H1 (cell line): ENCODE data around the gene KCNA5. TPM values are rescaled to one million over a fixed set of nuclear protein-coding genes. Genes with fewer than 3 reads are reported as not detected.

Source experiments
- CTCF ChIA-PET: fragments of 300-600 bp; sonication (Branson Sonifier 250); formaldehyde crosslinking; loops from one replicate; lab custom pipeline; 2021; ENCODE audit not compliant: partially characterized antibody; lab: Charles Lee
- POLR2A ChIA-PET: fragments of 300-600 bp; sonication (Branson Sonifier 250); formaldehyde crosslinking; loops from one replicate; lab custom pipeline; 2021; ENCODE audit warnings: inconsistent platforms; ENCODE audit not compliant: partially characterized antibody; lab: Charles Lee
- DNase-seq, 2 experiments: peaks; one replicate each; pipeline versions ENCODE4 v3.0.0 to v3.0.0-alpha.2; 2010 to 2022; ENCODE audit warnings: low spot score in 2 of 2, low read depth in 1 of 2, mixed read lengths in 1 of 2
- FAIRE-seq: peaks from 2 replicates; lab custom pipeline; 2011; peaks lifted over from hg19 to GRCh38; lab: Jason Lieb, UNC
- H2AFZ ChIP-seq: 2 replicates; pipeline ENCODE4 v1.8.1; 2012; ENCODE audit warnings: low read length, inconsistent platforms
- H2AK5ac ChIP-seq: 2 replicates; pipeline ENCODE4 v1.6.1; 2013; ENCODE audit warnings: low read depth, low read length
- H2BK120ac ChIP-seq: replicated peaks from 2 replicates; pipeline ENCODE3; 2013; ENCODE audit warnings: low read depth, low read length, inconsistent platforms
- H2BK12ac ChIP-seq: 2 replicates; pipeline ENCODE4 v1.6.1; 2013; ENCODE audit warnings: low read depth, low read length
- H2BK15ac ChIP-seq: 2 replicates; pipeline ENCODE4 v1.6.1; 2013; ENCODE audit warnings: low read length
- H2BK20ac ChIP-seq: 2 replicates; pipeline ENCODE4 v1.6.1; 2013; ENCODE audit warnings: low read length
- H2BK5ac ChIP-seq: 2 replicates; pipeline ENCODE4 v1.6.1; 2013; ENCODE audit warnings: low read depth, low read length
- H3K14ac ChIP-seq: 2 replicates; pipeline ENCODE4 v1.6.1; 2013; ENCODE audit warnings: inconsistent platforms; ENCODE audit not compliant: insufficient read length
- H3K18ac ChIP-seq: 2 replicates; pipeline ENCODE4 v1.6.1; 2013; ENCODE audit warnings: low read length; ENCODE audit errors: extremely low read depth
- H3K23ac ChIP-seq: 2 replicates; pipeline ENCODE4 v1.6.1; 2013; ENCODE audit warnings: inconsistent platforms; ENCODE audit not compliant: insufficient read length
- H3K23me2 ChIP-seq: 2 replicates; pipeline ENCODE4 v1.6.1; 2013; ENCODE audit warnings: low read depth, low read length
- H3K27ac ChIP-seq: 2 replicates; pipeline ENCODE4 v1.6.1; 2011; ENCODE audit warnings: low read depth, low read length, inconsistent platforms
- H3K27me3 ChIP-seq, 4 experiments: replicated peaks in 1 of 4; 1 replicate in 1 of 4; 2 replicates in 3 of 4; pipeline versions ENCODE4 v1.6.1 to v1.8.1; 2011 to 2013; ENCODE audit warnings: low read length in 3 of 4, mild to moderate bottlenecking in 3 of 4, inconsistent platforms in 2 of 4, mixed read lengths in 2 of 4, moderate library complexity in 1 of 4; ENCODE audit not compliant: control insufficient read depth in 3 of 4, insufficient read depth in 3 of 4; ENCODE audit errors: extremely low read depth in 1 of 4
- H3K36me3 ChIP-seq, 4 experiments: 2 replicates each; pipeline versions ENCODE4 v1.6.1 to v1.8.1; 2011 to 2013; ENCODE audit warnings: mild to moderate bottlenecking in 4 of 4, low read length in 3 of 4, moderate library complexity in 2 of 4, control low read depth in 1 of 4, inconsistent platforms in 1 of 4; ENCODE audit not compliant: insufficient read depth in 4 of 4, control insufficient read depth in 2 of 4
- H3K4ac ChIP-seq: replicated peaks from 2 replicates; pipeline ENCODE3; 2013; ENCODE audit warnings: low read length, low read depth, mixed read lengths, inconsistent platforms; ENCODE audit not compliant: insufficient read length
- H3K4me1 ChIP-seq, 4 experiments: replicated peaks in 1 of 4; 1 replicate in 1 of 4; 2 replicates in 3 of 4; pipeline versions ENCODE4 v1.6.1 to v1.8.1; 2011 to 2013; ENCODE audit warnings: low read length in 3 of 4, inconsistent platforms in 2 of 4, mixed read lengths in 1 of 4; ENCODE audit not compliant: insufficient read depth in 4 of 4, control insufficient read depth in 3 of 4
- H3K4me2 ChIP-seq, 2 experiments: 2 replicates each; pipeline versions ENCODE4 v1.6.1 to v1.8.1; 2011 to 2013; ENCODE audit warnings: low read depth in 2 of 2, low read length in 2 of 2, control low read depth in 1 of 2, inconsistent platforms in 1 of 2, mild to moderate bottlenecking in 1 of 2; ENCODE audit not compliant: insufficient read depth in 1 of 2
- H3K4me3 ChIP-seq, 4 experiments: fragments of 200-600, 300-600 bp in 1 of 4; sonication (generic), shearing (Covaris generic), sonication (Bioruptor Twin) in 1 of 4; 2 replicates each; pipeline versions ENCODE4 v1.5.1 to v1.8.1; 2011 to 2016; ENCODE audit warnings: low read length in 4 of 4, low read depth in 3 of 4, control low read depth in 2 of 4, inconsistent platforms in 2 of 4, mild to moderate bottlenecking in 2 of 4, mixed read lengths in 1 of 4, moderate library complexity in 1 of 4; ENCODE audit not compliant: insufficient read depth in 2 of 4; ENCODE audit errors: extremely low read depth in 1 of 4
- H3K56ac ChIP-seq: replicated peaks from 2 replicates; pipeline ENCODE3; 2013; ENCODE audit warnings: low read depth, mild to moderate bottlenecking, mixed read lengths, low read length, inconsistent platforms; ENCODE audit not compliant: insufficient read length
- H3K79me1 ChIP-seq: 2 replicates; pipeline ENCODE4 v1.6.1; 2013; ENCODE audit warnings: low read depth, low read length, control low read depth
- H3K79me2 ChIP-seq, 2 experiments: 2 replicates each; pipeline versions ENCODE4 v1.6.1 to v1.8.1; 2012 to 2013; ENCODE audit warnings: low read length in 2 of 2, mild to moderate bottlenecking in 2 of 2, inconsistent platforms in 1 of 2; ENCODE audit not compliant: insufficient read depth in 2 of 2, control insufficient read depth in 1 of 2
- H3K9ac ChIP-seq, 4 experiments: replicated peaks in 1 of 4; 1 replicate in 1 of 4; 2 replicates in 3 of 4; pipeline versions ENCODE4 v1.6.1 to v1.8.1; 2011 to 2013; ENCODE audit warnings: low read depth in 3 of 4, low read length in 3 of 4, control low read depth in 2 of 4, mild to moderate bottlenecking in 2 of 4, moderate library complexity in 2 of 4, inconsistent platforms in 1 of 4; ENCODE audit errors: extremely low read depth in 1 of 4
- H3K9me3 ChIP-seq, 2 experiments: 2 replicates each; pipeline versions ENCODE4 v1.6.1 to v1.8.1; 2012 to 2013; ENCODE audit warnings: mild to moderate bottlenecking in 2 of 2, moderate library complexity in 2 of 2, control low read depth in 1 of 2, inconsistent platforms in 1 of 2, low read depth in 1 of 2, low read length in 1 of 2, mixed read lengths in 1 of 2; ENCODE audit not compliant: insufficient read depth in 2 of 2
- H4K20me1 ChIP-seq, 2 experiments: replicated peaks in 1 of 2; 2 replicates each; pipeline versions ENCODE3 to v1.8.1; 2011 to 2013; ENCODE audit warnings: inconsistent platforms in 2 of 2, low read length in 2 of 2, mild to moderate bottlenecking in 1 of 2; ENCODE audit not compliant: insufficient read depth in 2 of 2, control insufficient read depth in 1 of 2
- H4K5ac ChIP-seq: 2 replicates; pipeline ENCODE4 v1.6.1; 2013; ENCODE audit warnings: low read length, low read depth, mixed read lengths, inconsistent platforms; ENCODE audit not compliant: insufficient read length
- H4K8ac ChIP-seq: 2 replicates; pipeline ENCODE4 v1.8.0; 2013; ENCODE audit warnings: mild to moderate bottlenecking, moderate library complexity, low read length, inconsistent platforms; ENCODE audit not compliant: insufficient read depth; ENCODE audit errors: extremely low read depth
- H4K91ac ChIP-seq: replicated peaks from 2 replicates; pipeline ENCODE3; 2013; ENCODE audit warnings: low read length, mixed read lengths, inconsistent platforms; ENCODE audit not compliant: insufficient read length
- ATF3 ChIP-seq: IDR thresholded peaks from 2 replicates; pipeline ENCODE4 v1.6.1; 2011; ENCODE audit warnings: low read depth, mild to moderate bottlenecking, low read length; ENCODE audit not compliant: insufficient read depth
- EGR1 ChIP-seq: IDR thresholded peaks from 2 replicates; pipeline ENCODE4 v1.6.1; 2011; ENCODE audit warnings: low read depth, low read length, borderline replicate concordance
- MAFK ChIP-seq: IDR thresholded peaks from 2 replicates; pipeline ENCODE4 v1.6.1; 2012; ENCODE audit warnings: low read depth, mild to moderate bottlenecking, improper control_type of control experiment, low read length
- RFX5 ChIP-seq: IDR thresholded peaks from 2 replicates; pipeline ENCODE4 v1.6.1; 2011; ENCODE audit warnings: low read depth, low read length, improper control_type of control experiment, borderline replicate concordance
- SP1 ChIP-seq: IDR thresholded peaks from 2 replicates; pipeline ENCODE4 v1.6.1; 2011; ENCODE audit warnings: low read depth, low read length
- SUZ12 ChIP-seq: fragments of 200-600 bp; sonication (generic); IDR thresholded peaks from 2 replicates; pipeline ENCODE4 v1.6.1; 2012; ENCODE audit warnings: mild to moderate bottlenecking, inconsistent platforms, low read length, moderate library complexity, mixed read lengths
- WGBS, 2 experiments: shearing (Covaris generic) in 1 of 2; methylation state at CpG; one replicate each; pipeline versions ENCODE4 v1.1.6 to v1.1.7; 2013 to 2015; ENCODE audit warnings: low lambda C conversion rate in 2 of 2, mixed read lengths in 2 of 2, inconsistent platforms in 1 of 2, low coverage in 1 of 2, missing lambda C conversion rate in 1 of 2; ENCODE audit not compliant: insufficient replicate concordance in 2 of 2, insufficient coverage in 1 of 2, insufficient read length in 1 of 2; ENCODE audit errors: extremely low coverage in 1 of 2, missing lambda C conversion rate in 1 of 2; 5-methylcytosine and 5-hydroxymethylcytosine counted together
- polyA plus RNA-seq, 7 experiments: library from polyadenylated mRNA; depleted of rRNA in 3 of 7; stranded (reverse) in 5 of 7; unstranded in 2 of 7; fragments of >200 nt in 5 of 7; fragments of 200-250 nt in 2 of 7; gene quantifications; 1 replicate in 5 of 7; 2 replicates in 1 of 7; 4 replicates in 1 of 7; pipeline versions ENCODE4 v1.2.1 to v1.2.3, GENCODE V29; 2011 to 2013; ENCODE audit warnings: missing spikeins in 2 of 7, mixed read lengths in 2 of 7
- total RNA-seq: library from RNA; stranded (reverse); fragmentation: NEBNext Ultra II Directional; extraction: Animal tissue kit (Norgen Biotek cat#: 25700); gene quantifications from 2 replicates; pipeline ENCODE4 v1.2.1, GENCODE V29; 2021

Gene KCNA5
- total and polyA plus RNA-seq, 2 of the 8 experiments (the other 6 are each of a cell fraction or from before 2014, with no cell fraction given): 0.20 to 0.29 TPM

GRCh38 chr12:5085896-5086295, 42.2 kb downstream of the KCNA5 start:
- Histone ChIP-seq H3K9me3 (no peaks in the 10 kb centered on the region), H3K4me3 (no peak overlapping the region), H3K14ac (no peak overlapping the region), H3K36me3 (no peaks in the 10 kb centered on the region), H4K5ac (no peak overlapping the region), H3K18ac (no peak overlapping the region), H3K9ac (no peak overlapping the region), H2BK20ac (no peak overlapping the region), H2BK120ac (no peak overlapping the region), H3K79me2 (no peaks in the 10 kb centered on the region), H3K23me2 (no peaks in the 10 kb centered on the region), H3K27me3 (no peaks in the 10 kb centered on the region), H2BK5ac (no peak overlapping the region), H2BK12ac (no peak overlapping the region), H3K23ac (no peak overlapping the region), H3K27ac (no peak overlapping the region), H4K91ac (no peak overlapping the region), H3K79me1 (no peaks in the 10 kb centered on the region), H3K56ac (no peak overlapping the region), H3K4me1 (no peaks in the 10 kb centered on the region), H4K20me1 (no peaks in the 10 kb centered on the region), H2AFZ (no peak overlapping the region), H2AK5ac (no peak overlapping the region), H3K4me2 (no peak overlapping the region), H3K4ac (no peak overlapping the region), H2BK15ac (no peak overlapping the region), H4K8ac (no peak overlapping the region)
- no peak for TF ChIP-seq RFX5
- TF ChIP-seq MAFK: no peak
- no peak for TF ChIP-seq SUZ12
- TF ChIP-seq EGR1: no peak
- TF ChIP-seq SP1: no peak
- TF ChIP-seq ATF3: no peak
- FAIRE-seq (no peak), DNase-seq (no peak)
- CTCF ChIA-PET: interaction anchor here (0.6 to 11.1 kb wide), 12 partner anchors 10 to 249 kb away, joined by 3 to 167 read pairs (median 4); no protein-coding TSS in a partner anchor
- POLR2A ChIA-PET: interaction anchor here (1.1 kb wide), 1 partner anchor 58 kb away, joined by 3 read pairs; no protein-coding TSS in a partner anchor
- WGBS, 2 experiments: 91% methylated on average over 3 of the region's 3 CpGs; no CpG with 5 or more reads in 1 of the 2 experiments
